ENCODE results near the gene RILPL1.

DNA sequence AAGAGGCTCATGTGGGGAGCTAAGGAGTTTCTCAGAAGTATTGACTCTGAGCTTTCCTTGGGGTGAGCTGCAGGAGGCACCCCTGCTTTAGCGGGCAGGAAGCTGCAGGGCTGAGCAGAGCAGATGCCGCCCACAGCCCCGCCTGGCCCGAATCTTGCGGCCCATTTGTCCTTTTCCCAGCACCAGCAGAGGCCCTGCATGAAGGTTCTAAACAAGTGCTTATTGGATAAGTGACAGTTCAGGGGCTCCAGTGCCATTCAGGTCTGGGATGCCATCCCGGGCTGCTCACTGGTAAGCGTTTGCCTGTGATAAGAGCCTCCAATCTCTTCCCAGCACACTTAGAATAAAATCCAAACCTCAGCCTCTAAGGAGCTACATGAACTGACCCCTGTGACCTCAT lies 11.4 kb downstream of the RILPL1 start:
- TF ChIP-seq POLR2AphosphoS5 (IDR thresholded peaks at IDR 0.05) (no peak), CTCF (IDR thresholded peaks at IDR 0.05) (no peak)
